IPS-18a (cell line): Measurements from ENCODE around the gene ZNF211.

Experiments used
- H3K27ac ChIP-seq: one replicate; pipeline ENCODE4 v1.5.1; 2013; ENCODE audit warnings: low read length
- H3K27me3 ChIP-seq: one replicate; pipeline ENCODE4 v1.6.1; 2013; ENCODE audit warnings: mild to moderate bottlenecking, low read length; ENCODE audit not compliant: control insufficient read depth, insufficient read depth
- H3K36me3 ChIP-seq: one replicate; pipeline ENCODE4 v1.6.1; 2013; ENCODE audit warnings: low read depth, low read length; ENCODE audit not compliant: control insufficient read depth
- H3K4me1 ChIP-seq: one replicate; pipeline ENCODE4 v1.6.1; 2013; ENCODE audit warnings: low read depth, low read length; ENCODE audit not compliant: control insufficient read depth
- H3K4me3 ChIP-seq: one replicate; pipeline ENCODE4 v1.5.1; 2013; ENCODE audit warnings: low read length
- H3K9ac ChIP-seq: one replicate; pipeline ENCODE4 v1.6.1; 2013; ENCODE audit warnings: mild to moderate bottlenecking, low read length, moderate library complexity
- H3K9me3 ChIP-seq: one replicate; pipeline ENCODE4 v1.6.1; 2013; ENCODE audit warnings: low read depth, low read length; ENCODE audit not compliant: control insufficient read depth

ZNF211 gene

GRCh38 chr19:57688011-57688763 lies 55.2 kb downstream of the ZNF211 start:
- H3K27me3 ChIP-seq, result no peaks in the 10 kb centered on the region
- no peak overlapping the region for H3K27ac ChIP-seq
- no peaks in the 10 kb centered on the region for H3K4me1 ChIP-seq
- H3K36me3 ChIP-seq, result peaks cover 49% of the 10 kb centered on the region
- H3K9ac ChIP-seq, result no peak overlapping the region
- H3K9me3 ChIP-seq, result peaks cover 36% of the 10 kb centered on the region
- H3K4me3 ChIP-seq, result no peak overlapping the region

DNA sequence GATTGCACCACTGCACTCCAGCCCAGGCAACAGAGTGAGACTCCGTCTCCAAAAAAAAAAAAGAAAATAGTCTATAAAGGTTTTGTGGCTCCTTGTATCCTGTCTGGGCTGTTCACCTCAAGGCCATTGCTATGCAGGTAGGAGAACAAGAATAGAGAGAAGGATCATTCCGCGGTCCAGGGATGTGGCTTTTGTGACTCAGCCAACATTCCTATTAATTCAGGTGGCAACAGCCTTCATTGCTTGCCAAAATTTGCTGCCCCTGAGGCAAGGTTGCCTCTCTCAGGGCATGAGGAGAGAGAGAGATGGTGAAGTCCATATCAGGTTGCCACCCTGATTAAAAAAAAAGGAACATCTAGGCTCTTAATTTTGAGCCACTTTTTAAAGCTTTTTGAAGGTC lies 56.8 kb downstream of the ZNF211 start:
- Histone ChIP-seq H3K9ac (no peak overlapping the region), H3K27me3 (no peaks in the 10 kb centered on the region), H3K4me1 (no peaks in the 10 kb centered on the region), H3K36me3 (peaks cover 43% of the 10 kb centered on the region), H3K27ac (no peak overlapping the region), H3K9me3 (peaks cover 36% of the 10 kb centered on the region), H3K4me3 (no peak overlapping the region)
